OCI-LY7 (cell line): ENCODE data around the gene RHBDD1. TPM values are rescaled to one million over a fixed set of nuclear protein-coding genes. Genes with fewer than 3 reads are reported as not detected.

Source experiments
- BruUV-seq: library from RNA; stranded (reverse); fragments of 400-500 nt; replicated peaks from 2 replicates; lab custom pipeline; 2021; lab: Mats Ljungman, UMichigan
- CTCF ChIA-PET: fragments of 300-600 bp; sonication (Branson Sonifier 250); formaldehyde crosslinking; loops from one replicate; lab custom pipeline; 2022; ENCODE audit warnings: antibody characterized with exemption; ENCODE audit not compliant: unreplicated experiment; lab: Charles Lee
- POLR2A ChIA-PET: fragments of 300-600 bp; sonication (Branson Sonifier 250); formaldehyde crosslinking; loops from one replicate; lab custom pipeline; 2022; ENCODE audit warnings: antibody characterized with exemption; lab: Charles Lee
- DNase-seq: peaks from one replicate; pipeline ENCODE4 v3.0.0-alpha.2; 2015; ENCODE audit warnings: low spot score
- H2AFZ ChIP-seq: fragments of 200-600 bp; sonication (generic), shearing (Covaris generic); 2 replicates; pipeline ENCODE4 v1.6.1; 2014; ENCODE audit warnings: mild to moderate bottlenecking, antibody characterized with exemption, low read length, moderate library complexity
- H3K27ac ChIP-seq: fragments of 200-600 bp; sonication (generic); 2 replicates; pipeline ENCODE4 v1.5.1; 2014; ENCODE audit warnings: mixed run types, low read depth, mild to moderate bottlenecking, moderate library complexity, low read length, inconsistent platforms; ENCODE audit not compliant: poor library complexity, severe bottlenecking
- H3K36me3 ChIP-seq: fragments of 200-600 bp; sonication (generic); 2 replicates; pipeline ENCODE4 v1.6.1; 2014; ENCODE audit warnings: mild to moderate bottlenecking, antibody characterized with exemption, low read length, moderate library complexity, mixed read lengths; ENCODE audit not compliant: insufficient read depth
- H3K4me1 ChIP-seq: fragments of 200-600 bp; sonication (generic); 2 replicates; pipeline ENCODE4 v1.5.1; 2014; ENCODE audit warnings: mild to moderate bottlenecking, low read length; ENCODE audit not compliant: insufficient read depth, poor library complexity, severe bottlenecking
- H3K4me2 ChIP-seq: fragments of 200-600 bp; sonication (generic); 2 replicates; pipeline ENCODE4 v1.6.1; 2014; ENCODE audit warnings: mild to moderate bottlenecking, low read length
- H3K4me3 ChIP-seq: fragments of 200-600 bp; sonication (generic); 2 replicates; pipeline ENCODE4 v1.5.1; 2014; ENCODE audit warnings: mild to moderate bottlenecking, low read depth, low read length; ENCODE audit not compliant: poor library complexity, severe bottlenecking
- H3K79me2 ChIP-seq: fragments of 200-600 bp; sonication (generic); 2 replicates; pipeline ENCODE4 v1.6.1; 2016; ENCODE audit warnings: low read depth, mild to moderate bottlenecking, low read length, moderate library complexity, mixed read lengths; ENCODE audit not compliant: insufficient read depth
- H3K9me2 ChIP-seq: fragments of 200-600 bp; sonication (generic); 2 replicates; pipeline ENCODE4 v1.6.1; 2016; ENCODE audit warnings: mild to moderate bottlenecking, low read length, mixed read lengths; ENCODE audit not compliant: insufficient read depth
- H3K9me3 ChIP-seq: fragments of 200-600 bp; sonication (generic); 2 replicates; pipeline ENCODE4 v1.6.1; 2014; ENCODE audit warnings: mild to moderate bottlenecking, mixed run types, low read length, mixed read lengths
- H4K20me1 ChIP-seq: fragments of 200-600 bp; sonication (generic); 2 replicates; pipeline ENCODE4 v1.6.1; 2014; ENCODE audit warnings: mild to moderate bottlenecking, antibody characterized with exemption, low read length, moderate library complexity, mixed read lengths; ENCODE audit not compliant: insufficient read depth
- CTCF ChIP-seq: fragments of 200-600 bp; sonication (generic); conservative IDR thresholded peaks from 2 replicates; pipeline ENCODE4 v1.5.1; 2014; ENCODE audit warnings: mild to moderate bottlenecking, antibody characterized with exemption, low read length, moderate library complexity, mixed read lengths
- EZH2phosphoT487 ChIP-seq: fragments of 200-600 bp; sonication (generic); IDR thresholded peaks from 2 replicates; pipeline ENCODE4 v1.6.1; 2018; ENCODE audit warnings: low read depth, borderline replicate concordance, mild to moderate bottlenecking, mixed run types, antibody characterized with exemption, low read length, moderate library complexity, mixed read lengths
- intact Hi-C: fragments of 100-400 bp; cut with micrococcal nuclease; formaldehyde crosslinking; loops from one replicate; pipeline ENCODE4 v1.10.0; 2022; ENCODE audit not compliant: unreplicated experiment
- total RNA-seq, 2 experiments: library from RNA; depleted of rRNA in 1 of 2; stranded (reverse); fragments of >200 nt in 1 of 2; shearing (Covaris generic) in 1 of 2; gene quantifications; 2 replicates each; pipeline ENCODE4 v1.2.3, GENCODE V29; 2014 to 2022

Gene RHBDD1
- total RNA-seq, 2 experiments from 2014 or later = 40.8 to 80.3 TPM

DNA sequence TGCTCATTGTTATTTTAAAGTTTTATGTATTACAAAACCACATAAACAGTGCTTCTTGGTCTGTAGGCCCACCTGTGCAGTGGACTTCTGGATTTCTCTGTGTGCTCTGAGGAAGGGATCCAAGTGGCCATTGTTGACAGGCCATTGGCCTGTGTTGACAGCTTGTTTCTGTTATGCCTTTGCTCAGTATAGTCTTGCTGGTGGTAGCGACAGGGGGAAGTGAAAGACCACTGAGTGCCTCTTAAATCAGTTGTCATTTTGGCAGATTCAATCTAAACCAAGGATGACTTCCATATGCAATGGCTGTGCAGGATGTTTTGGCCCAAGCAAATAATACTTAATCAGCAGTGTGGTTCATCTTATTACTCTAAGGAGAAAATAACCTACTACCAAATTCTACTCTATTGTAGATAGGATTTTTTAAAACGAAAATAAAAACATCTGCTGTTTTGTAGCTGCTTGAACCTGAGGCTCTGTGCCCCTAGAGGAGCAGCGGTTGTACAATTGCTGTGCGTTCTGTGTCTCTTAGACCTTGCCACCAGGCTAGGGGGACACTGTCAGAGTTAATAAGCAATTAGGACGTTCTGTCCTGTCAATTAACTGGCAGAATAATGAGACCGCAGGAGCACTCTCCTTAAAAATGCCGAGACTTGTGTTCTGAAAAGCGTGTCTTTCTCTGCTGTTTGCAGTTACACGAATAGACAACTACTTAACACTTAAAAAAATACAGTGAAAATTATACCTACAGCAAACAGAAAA lies 108.2 kb downstream of the RHBDD1 start:
- CTCF ChIA-PET = no interaction called here

DNA sequence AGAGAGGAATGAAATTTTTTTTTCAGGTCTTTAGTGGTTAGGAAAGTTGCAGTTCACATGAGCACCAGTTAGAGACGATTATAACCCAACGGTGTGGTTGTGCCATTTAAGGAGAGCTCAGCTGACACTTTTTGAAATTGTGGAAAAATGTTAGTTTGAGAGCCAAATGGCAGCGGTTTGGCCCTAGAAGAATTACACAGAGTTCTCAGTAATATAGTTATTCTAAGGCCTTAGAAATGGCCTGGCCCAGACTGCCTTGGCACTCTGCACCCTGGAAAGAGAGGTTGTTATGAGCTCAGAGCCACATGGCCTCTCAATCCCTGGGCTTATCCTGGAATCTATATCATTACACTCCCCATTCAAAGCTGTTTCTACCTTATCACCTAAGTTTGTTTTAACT lies 117.4 kb downstream of the RHBDD1 start:
- Histone ChIP-seq H3K4me2 (no peak overlapping the region), H3K27ac (no peak overlapping the region), H3K9me3 (peaks cover 5% of the 10 kb centered on the region; the same call in 1 of the 2 replicates), H4K20me1 (no peaks in the 10 kb centered on the region), H3K79me2 (no peaks in the 10 kb centered on the region), H3K9me2 (no peaks in the 10 kb centered on the region), H3K4me3 (no peak overlapping the region), H3K4me1 (peaks cover 6% of the 10 kb centered on the region), H2AFZ (no peak overlapping the region), H3K36me3 (0 out of 2 replicates have a peak, but pooled peaks cover 4% of the 10 kb centered on the region)
- intact Hi-C loops = no loop called here
- no peak for TF ChIP-seq EZH2phosphoT487
- no peak for TF ChIP-seq CTCF
- no peak for DNase-seq
- ChIA-PET CTCF (no interaction called here), POLR2A (interaction anchor here (0.8 to 2.0 kb wide), 5 partner anchors 10 to 112 kb away, joined by 3 to 7 read pairs (median 4); no protein-coding TSS in a partner anchor)
- BruUV-seq = no TSS peak

More for the DNA sequence above, 108.2 kb downstream of the RHBDD1 start:
- no peaks in the 10 kb centered on the region; the same call in 1 of the 2 replicates for H3K79me2 ChIP-seq
- H3K4me2 ChIP-seq = peak overlapping the region; percentile 55
- peak; percentile 57 for DNase-seq
- H3K4me3 ChIP-seq = no peak overlapping the region
- H4K20me1 ChIP-seq = no peaks in the 10 kb centered on the region
- intact Hi-C loops = no loop called here
- POLR2A ChIA-PET = interaction anchor here (0.5 kb wide), 1 partner anchor 8 kb away, joined by 3 read pairs; no protein-coding TSS in a partner anchor
- no TSS peak for BruUV-seq
- peak overlapping the region; percentile 55 for H3K27ac ChIP-seq
- TF ChIP-seq EZH2phosphoT487 (no peak), CTCF (no peak)
- peaks cover 6% of the 10 kb centered on the region; the same call in 1 of the 2 replicates for H3K9me3 ChIP-seq
- H3K36me3 ChIP-seq = peaks cover 15% of the 10 kb centered on the region
- no peak overlapping the region for H2AFZ ChIP-seq
- no peaks in the 10 kb centered on the region for H3K9me2 ChIP-seq
- H3K4me1 ChIP-seq = peaks cover 16% of the 10 kb centered on the region

DNA sequence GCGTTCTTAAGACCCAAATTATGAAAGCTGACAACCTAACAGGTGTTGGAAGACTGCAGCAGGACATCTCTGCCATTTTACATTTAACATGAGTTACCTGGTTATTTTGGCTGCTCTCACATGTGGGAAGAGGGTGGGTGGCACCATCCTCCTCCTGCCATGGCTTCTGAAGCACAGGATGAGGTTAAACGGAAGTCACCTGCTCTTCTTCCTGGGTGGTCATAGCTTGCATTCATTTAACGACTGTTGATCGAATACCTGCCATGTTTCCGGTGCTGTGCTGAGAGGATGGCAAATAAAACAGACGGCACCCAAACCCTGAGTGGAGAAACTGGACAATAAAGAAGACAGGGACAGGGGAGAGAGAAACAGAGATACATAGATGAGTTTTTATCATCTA lies 118.0 kb downstream of the RHBDD1 start:
- intact Hi-C loops = no loop called here
- peaks cover 6% of the 10 kb centered on the region for H3K4me1 ChIP-seq
- H3K79me2 ChIP-seq = no peaks in the 10 kb centered on the region
- H4K20me1 ChIP-seq = no peaks in the 10 kb centered on the region
- peaks cover 9% of the 10 kb centered on the region for H3K36me3 ChIP-seq
- no peak overlapping the region for H3K4me3 ChIP-seq
- no peak for DNase-seq
- TF ChIP-seq CTCF = no peak
- TF ChIP-seq EZH2phosphoT487 = no peak
- BruUV-seq = no TSS peak
- H3K27ac ChIP-seq = no peak overlapping the region
- ChIA-PET POLR2A (interaction anchor here (0.6 to 2.0 kb wide), 5 partner anchors 10 to 23 kb away, joined by 3 to 7 read pairs (median 4); no protein-coding TSS in a partner anchor), CTCF (no interaction called here)
- peaks cover 9% of the 10 kb centered on the region; the same call in 1 of the 2 replicates for H3K9me3 ChIP-seq
- H3K4me2 ChIP-seq = no peak overlapping the region
- H2AFZ ChIP-seq = no peak overlapping the region
- no peaks in the 10 kb centered on the region for H3K9me2 ChIP-seq
